GM12891 (cell line): ENCODE measurements around the gene LCE5A.

ENCODE experiments used
- POLR2A ChIP-seq: IDR thresholded peaks from 2 replicates; pipeline ENCODE4 v1.6.1; 2011; ENCODE audit warnings: low read depth, low read length, control low read depth
- POLR2AphosphoS5 ChIP-seq: IDR thresholded peaks from 2 replicates; pipeline ENCODE4 v1.6.1; 2011; ENCODE audit warnings: low read depth, low read length, control low read depth

DNA sequence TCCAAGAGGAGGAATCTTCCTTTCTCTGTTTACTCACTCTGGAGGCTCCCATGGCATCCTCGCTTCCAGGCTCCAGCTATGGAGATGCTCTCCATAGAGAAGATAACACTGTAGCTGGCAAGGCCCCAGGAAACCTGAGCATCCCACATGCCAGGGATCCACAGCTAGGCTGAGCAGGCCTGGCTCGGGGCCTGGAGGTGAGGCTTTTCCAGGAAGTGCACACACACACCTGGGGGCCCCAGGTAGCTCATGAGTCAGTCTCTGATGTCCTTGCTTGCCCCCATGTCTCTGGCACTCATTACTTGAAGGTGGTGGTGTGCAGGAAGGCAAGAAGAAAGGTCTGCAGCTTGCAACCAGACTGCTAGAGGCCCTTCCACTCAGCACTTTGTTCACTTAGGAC, 5.5 kb upstream of the LCE5A start:
- no peak for TF ChIP-seq POLR2A
- no peak for TF ChIP-seq POLR2AphosphoS5
